ENCODE results near the gene PCDH9. TPM values are rescaled to one million over a fixed set of nuclear protein-coding genes. Genes with fewer than 3 reads are reported as not detected.

PCDH9 gene
- total and polyA plus RNA-seq, 10 of the 15 experiments (the other 5 are each of a cell fraction or from before 2014, with no cell fraction given) = 0.02 to 2.3 (median 0.05) TPM; not detected in 1

DNA sequence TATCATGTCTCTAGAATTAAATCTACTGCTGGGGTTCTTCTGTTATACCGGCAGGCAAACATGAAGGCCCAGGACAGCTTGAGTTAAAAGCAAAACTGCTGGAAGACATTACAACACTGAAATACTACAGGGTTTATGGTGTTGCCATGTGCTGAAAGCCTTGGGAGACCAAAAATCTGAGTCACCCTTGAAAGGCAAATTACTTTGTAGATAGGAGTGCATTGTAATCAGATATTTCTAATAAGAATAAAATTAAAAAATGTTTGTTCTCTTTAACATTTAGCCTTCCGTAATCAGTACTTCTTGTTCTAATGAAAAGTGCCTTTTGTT, 181.3 kb downstream of the PCDH9 start (continued):
- no peak for TF ChIP-seq USF2 (IDR thresholded peaks at IDR 0.05; ENCODE audit: borderline replicate concordance, low read depth, low read length)
- no peak for TF ChIP-seq NRF1 (conservative IDR thresholded peaks at IDR 0.05; ENCODE audit: low read depth, low read length)
- TF ChIP-seq CBFB (IDR thresholded peaks at IDR 0.05; ENCODE audit: low read depth) = no peak

DNA sequence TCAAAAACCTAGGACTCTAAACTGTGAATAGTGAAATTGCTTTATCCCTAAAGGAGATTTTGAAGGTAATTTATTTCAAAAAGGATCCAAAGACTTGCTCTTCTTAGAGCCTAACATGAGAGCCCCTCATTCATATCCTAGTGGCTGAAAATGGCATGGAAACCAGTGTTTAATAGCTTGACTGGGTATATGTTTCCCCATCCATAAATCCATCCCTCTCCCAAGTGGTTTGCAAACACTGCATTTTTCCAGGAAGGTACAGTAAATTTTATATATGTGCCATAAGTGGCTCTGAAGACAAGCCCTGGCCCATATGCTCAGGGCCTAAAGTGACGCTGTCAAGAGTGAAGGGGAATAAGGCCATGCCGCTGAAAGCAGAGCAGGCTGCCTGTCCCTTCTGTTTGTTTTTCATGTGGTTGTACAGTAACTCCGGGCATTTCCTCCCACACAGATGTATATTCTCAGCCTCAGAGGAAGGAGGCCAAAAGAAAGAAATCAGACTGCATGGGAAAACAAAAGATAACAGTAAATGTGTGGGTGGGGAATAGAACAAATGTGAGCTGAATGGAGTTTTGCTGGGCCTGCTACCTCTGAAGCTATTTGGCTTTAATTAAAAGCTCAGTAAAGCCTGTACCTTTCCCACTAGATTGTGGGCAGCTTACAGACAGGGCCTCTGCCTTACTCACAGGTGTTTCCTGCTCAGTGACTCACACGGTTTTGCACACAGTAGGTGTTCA, 181.9 kb downstream of the PCDH9 start:
- no peaks in the 10 kb centered on the region for H4K20me1 ChIP-seq (ENCODE audit: control insufficient read depth, insufficient read depth)
- no peak overlapping the region for H3K4me2 ChIP-seq (ENCODE audit: control insufficient read depth, insufficient read depth)
- no peak overlapping the region for H3K4me3 ChIP-seq
- POLR2A ChIA-PET = no interaction called here
- H2AFZ ChIP-seq (ENCODE audit: control insufficient read depth, low read depth, low read length) = no peak overlapping the region
- DNase-seq (ENCODE audit: low read depth, low spot score) (no peak), ATAC-seq (peak; percentile 81), FAIRE-seq (no peak)
- RAD21 ChIA-PET (ENCODE audit: unreplicated experiment) = no interaction called here
- no peaks in the 10 kb centered on the region for H3K9me3 ChIP-seq (replicated peaks; ENCODE audit: control insufficient read depth, insufficient read depth, low read length)
- H3K27me3 ChIP-seq (replicated peaks in 1 of 2; ENCODE audit: control insufficient read depth in 2 of 2, insufficient read depth in 2 of 2, low read length in 1 of 2) = no peaks in the 10 kb centered on the region
- no peak overlapping the region for H3K9ac ChIP-seq (ENCODE audit: control insufficient read depth, insufficient read depth, low read length)
- WGBS (ENCODE audit: insufficient coverage, insufficient replicate concordance, low lambda C conversion rate, missing lambda C conversion rate) = 9% methylated on average over 4 of the region's 4 CpGs
- in situ Hi-C loops (cut with MboI) = no loop called here
- TF ChIP-seq SMARCA5 (IDR thresholded peaks at IDR 0.05) (no peak), ASH2L (IDR thresholded peaks at IDR 0.05; ENCODE audit: borderline replicate concordance, low read depth) (no peak), IKZF2 (IDR thresholded peaks at IDR 0.05) (peak; percentile 22 to 44; a peak in 2 of 4 replicates), NR2F1 (conservative IDR thresholded peaks at IDR 0.05) (0 out of 2 replicates have a peak, but pooled peaks have one; percentile 18), IKZF1 (conservative IDR thresholded peaks at IDR 0.05) (peak; percentile 54; the same call in 1 of the 2 replicates), RUNX3 (IDR thresholded peaks at IDR 0.05; ENCODE audit: low read length) (peak; percentile 44; the same call in 1 of the 2 replicates), CEBPB (IDR thresholded peaks at IDR 0.05; ENCODE audit: borderline replicate concordance in 1 of 2, low read depth in 2 of 2, low read length in 2 of 2) (no peak), MEF2A (IDR thresholded peaks at IDR 0.05; ENCODE audit: insufficient read depth, low read depth, low read length) (no peak), MTA2 (IDR thresholded peaks at IDR 0.05; ENCODE audit: low read depth) (peak; percentile 11; the same call in 1 of the 2 replicates), CREB1 (IDR thresholded peaks at IDR 0.05; ENCODE audit: low read depth) (no peak)
- TF ChIP-seq, protein P1, sequence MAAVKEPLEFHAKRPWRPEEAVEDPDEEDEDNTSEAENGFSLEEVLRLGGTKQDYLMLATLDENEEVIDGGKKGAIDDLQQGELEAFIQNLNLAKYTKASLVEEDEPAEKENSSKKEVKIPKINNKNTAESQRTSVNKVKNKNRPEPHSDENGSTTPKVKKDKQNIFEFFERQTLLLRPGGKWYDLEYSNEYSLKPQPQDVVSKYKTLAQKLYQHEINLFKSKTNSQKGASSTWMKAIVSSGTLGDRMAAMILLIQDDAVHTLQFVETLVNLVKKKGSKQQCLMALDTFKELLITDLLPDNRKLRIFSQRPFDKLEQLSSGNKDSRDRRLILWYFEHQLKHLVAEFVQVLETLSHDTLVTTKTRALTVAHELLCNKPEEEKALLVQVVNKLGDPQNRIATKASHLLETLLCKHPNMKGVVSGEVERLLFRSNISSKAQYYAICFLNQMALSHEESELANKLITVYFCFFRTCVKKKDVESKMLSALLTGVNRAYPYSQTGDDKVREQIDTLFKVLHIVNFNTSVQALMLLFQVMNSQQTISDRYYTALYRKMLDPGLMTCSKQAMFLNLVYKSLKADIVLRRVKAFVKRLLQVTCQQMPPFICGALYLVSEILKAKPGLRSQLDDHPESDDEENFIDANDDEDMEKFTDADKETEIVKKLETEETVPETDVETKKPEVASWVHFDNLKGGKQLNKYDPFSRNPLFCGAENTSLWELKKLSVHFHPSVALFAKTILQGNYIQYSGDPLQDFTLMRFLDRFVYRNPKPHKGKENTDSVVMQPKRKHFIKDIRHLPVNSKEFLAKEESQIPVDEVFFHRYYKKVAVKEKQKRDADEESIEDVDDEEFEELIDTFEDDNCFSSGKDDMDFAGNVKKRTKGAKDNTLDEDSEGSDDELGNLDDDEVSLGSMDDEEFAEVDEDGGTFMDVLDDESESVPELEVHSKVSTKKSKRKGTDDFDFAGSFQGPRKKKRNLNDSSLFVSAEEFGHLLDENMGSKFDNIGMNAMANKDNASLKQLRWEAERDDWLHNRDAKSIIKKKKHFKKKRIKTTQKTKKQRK (IDR thresholded peaks at IDR 0.05; ENCODE audit: low read depth, low read length) = no peak
- CTCF ChIA-PET = interaction anchor here (1.0 to 1.3 kb wide), 2 partner anchors 11 to 28 kb away, joined by 3 read pairs; no protein-coding TSS in a partner anchor
- H3K27ac ChIP-seq (ENCODE audit: control insufficient read depth, insufficient read depth) = no peak overlapping the region
- SMC1A ChIA-PET (ENCODE audit: uncharacterized antibody, unreplicated experiment) = interaction anchor here (1.2 to 2.2 kb wide), 2 partner anchors 11 to 28 kb away, joined by 4 to 15 read pairs; no protein-coding TSS in a partner anchor
- no peaks in the 10 kb centered on the region for H3K4me1 ChIP-seq (ENCODE audit: control insufficient read depth, insufficient read depth, low read length)
- BruUV-seq (replicated peaks) = no TSS peak
- H3K79me2 ChIP-seq (ENCODE audit: control insufficient read depth, insufficient read depth, low read length) = no peaks in the 10 kb centered on the region
- intact Hi-C loops (cut with micrococcal nuclease; ENCODE audit: unreplicated experiment) = no loop called here
- no peaks in the 10 kb centered on the region for H3K36me3 ChIP-seq (ENCODE audit: control insufficient read depth in 2 of 2, insufficient read depth in 2 of 2, low read length in 1 of 2)
